A673 (cell line): ENCODE results near the gene TBC1D4.

Experiments used
- EZH2 ChIP-seq: fragments of 200-600 bp; sonication (generic); IDR thresholded peaks from 2 replicates; pipeline ENCODE4 v1.6.1; 2017; ENCODE audit warnings: borderline replicate concordance, low read depth, mild to moderate bottlenecking, mixed read lengths, antibody characterized with exemption, low read length; ENCODE audit not compliant: poor library complexity, severe bottlenecking
- TF ChIP-seq, protein P1 (sequence below): fragments of 300-800, 200-600 bp; sonication (generic); conservative IDR thresholded peaks from 2 replicates; pipeline ENCODE4 v1.5.1; 2017; ENCODE audit warnings: low read depth, mild to moderate bottlenecking, antibody characterized with exemption, low read length, moderate library complexity, mixed read lengths

DNA sequence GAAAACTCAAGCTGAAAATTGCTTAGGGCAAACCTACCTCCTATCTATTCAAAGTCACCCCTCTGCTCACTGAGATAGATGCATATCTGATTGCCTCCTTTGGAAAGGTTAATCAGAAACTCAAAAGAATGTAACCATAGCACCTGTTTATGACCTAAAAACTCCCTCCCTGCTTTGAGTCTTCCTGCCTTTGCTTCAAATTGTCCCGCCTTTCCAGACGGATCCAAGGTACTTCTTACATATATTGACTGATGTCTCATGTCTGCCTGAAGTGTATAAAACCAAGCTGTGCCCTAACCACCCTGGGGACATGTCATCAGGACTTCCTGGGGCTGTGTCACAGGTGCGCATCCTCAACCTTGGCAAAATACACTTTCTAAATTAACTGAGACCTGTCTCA lies 118.6 kb downstream of the TBC1D4 start:
- TF ChIP-seq, protein P1, sequence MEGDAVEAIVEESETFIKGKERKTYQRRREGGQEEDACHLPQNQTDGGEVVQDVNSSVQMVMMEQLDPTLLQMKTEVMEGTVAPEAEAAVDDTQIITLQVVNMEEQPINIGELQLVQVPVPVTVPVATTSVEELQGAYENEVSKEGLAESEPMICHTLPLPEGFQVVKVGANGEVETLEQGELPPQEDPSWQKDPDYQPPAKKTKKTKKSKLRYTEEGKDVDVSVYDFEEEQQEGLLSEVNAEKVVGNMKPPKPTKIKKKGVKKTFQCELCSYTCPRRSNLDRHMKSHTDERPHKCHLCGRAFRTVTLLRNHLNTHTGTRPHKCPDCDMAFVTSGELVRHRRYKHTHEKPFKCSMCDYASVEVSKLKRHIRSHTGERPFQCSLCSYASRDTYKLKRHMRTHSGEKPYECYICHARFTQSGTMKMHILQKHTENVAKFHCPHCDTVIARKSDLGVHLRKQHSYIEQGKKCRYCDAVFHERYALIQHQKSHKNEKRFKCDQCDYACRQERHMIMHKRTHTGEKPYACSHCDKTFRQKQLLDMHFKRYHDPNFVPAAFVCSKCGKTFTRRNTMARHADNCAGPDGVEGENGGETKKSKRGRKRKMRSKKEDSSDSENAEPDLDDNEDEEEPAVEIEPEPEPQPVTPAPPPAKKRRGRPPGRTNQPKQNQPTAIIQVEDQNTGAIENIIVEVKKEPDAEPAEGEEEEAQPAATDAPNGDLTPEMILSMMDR = no peak
- no peak for TF ChIP-seq EZH2
